NB4 (cell line): ENCODE results near the gene MCTP2.

ENCODE experiments used
- DNase-seq: peaks from one replicate; pipeline ENCODE4 v3.0.0; 2010; ENCODE audit warnings: low read depth
- H3K4me3 ChIP-seq: one replicate; pipeline ENCODE4 v1.5.1; 2011; ENCODE audit warnings: mild to moderate bottlenecking, low read depth, low read length, moderate library complexity
- CTCF ChIP-seq: IDR thresholded peaks from one replicate; pipeline ENCODE4 v1.5.1; 2012; ENCODE audit warnings: low read depth, low read length
- MAX ChIP-seq: IDR thresholded peaks from 2 replicates; pipeline ENCODE4 v1.6.1; 2011; ENCODE audit warnings: low read depth, low read length
- MYC ChIP-seq: IDR thresholded peaks from 2 replicates; pipeline ENCODE4 v1.6.1; 2011; ENCODE audit warnings: low read depth, low read length
- POLR2A ChIP-seq: IDR thresholded peaks from 2 replicates; pipeline ENCODE4 v1.6.1; 2011; ENCODE audit warnings: mild to moderate bottlenecking; ENCODE audit not compliant: insufficient read length; ENCODE audit errors: extremely low read depth

The MCTP2 gene

GRCh38 chr15:94386351-94386750 lies 155.0 kb downstream of the MCTP2 start:
- DNase-seq = no peak
- TF ChIP-seq MAX (no peak), CTCF (no peak), MYC (no peak), POLR2A (no peak)
- H3K4me3 ChIP-seq = no peak overlapping the region

GRCh38 chr15:94387442-94387841 lies 156.1 kb downstream of the MCTP2 start:
- TF ChIP-seq CTCF (no peak), POLR2A (no peak)
- no peak for DNase-seq
- no peak overlapping the region for H3K4me3 ChIP-seq

GRCh38 chr15:94387849-94388441 lies 156.6 kb downstream of the MCTP2 start:
- no peak for TF ChIP-seq CTCF
- TF ChIP-seq MAX = no peak
- no peak for TF ChIP-seq POLR2A
- TF ChIP-seq MYC = no peak
- no peak overlapping the region for H3K4me3 ChIP-seq
- peak; percentile 47 for DNase-seq

GRCh38 chr15:94395640-94396039 lies 164.3 kb downstream of the MCTP2 start:
- TF ChIP-seq CTCF (no peak), MYC (no peak), MAX (no peak), POLR2A (no peak)
- no peak overlapping the region for H3K4me3 ChIP-seq
- no peak for DNase-seq

- no peak overlapping the region for H3K4me3 ChIP-seq
- DNase-seq = no peak
- TF ChIP-seq MAX (no peak), POLR2A (no peak), CTCF (no peak), MYC (no peak)
Measured at GRCh38 chr15:94397337-94397736, 166.0 kb downstream of the MCTP2 start.

GRCh38 chr15:94398001-94398400 lies 166.6 kb downstream of the MCTP2 start:
- H3K4me3 ChIP-seq = no peak overlapping the region
- DNase-seq = no peak
- TF ChIP-seq MYC = no peak
- no peak for TF ChIP-seq MAX
- TF ChIP-seq CTCF = no peak
- TF ChIP-seq POLR2A = no peak
